Nephron progenitor cell (in vitro differentiated cells): ENCODE results near the gene KCNB1.

Experiments used
- DNase-seq: peaks from one replicate; pipeline ENCODE4 v3.0.0; 2021
- H3K27ac Mint-ChIP-seq: 2 replicates; pipeline ENCODE4 v1.8.0; 2021; ENCODE audit warnings: mild to moderate bottlenecking, moderate library complexity, mixed read lengths
- H3K27me3 Mint-ChIP-seq: 2 replicates; pipeline ENCODE4 v1.8.0; 2021; ENCODE audit warnings: mild to moderate bottlenecking, low read depth, mixed read lengths; ENCODE audit not compliant: poor library complexity
- H3K36me3 Mint-ChIP-seq: 2 replicates; pipeline ENCODE4 v1.8.0; 2021; ENCODE audit warnings: low read depth, mixed read lengths
- H3K4me1 Mint-ChIP-seq: 2 replicates; pipeline ENCODE4 v1.8.0; 2021; ENCODE audit warnings: mixed read lengths
- H3K4me3 Mint-ChIP-seq: 2 replicates; pipeline ENCODE4 v1.8.0; 2021; ENCODE audit warnings: mild to moderate bottlenecking, moderate library complexity, mixed read lengths
- H3K9me3 Mint-ChIP-seq: 2 replicates; pipeline ENCODE4 v1.8.0; 2021; ENCODE audit warnings: mild to moderate bottlenecking, moderate library complexity, mixed read lengths
- TF ChIP-seq, protein P1 (sequence below): fragments of 200-600 bp; sonication (generic); IDR thresholded peaks from 2 replicates; pipeline ENCODE4 v1.5.0; 2021; ENCODE audit warnings: antibody characterized with exemption

KCNB1 gene

DNA sequence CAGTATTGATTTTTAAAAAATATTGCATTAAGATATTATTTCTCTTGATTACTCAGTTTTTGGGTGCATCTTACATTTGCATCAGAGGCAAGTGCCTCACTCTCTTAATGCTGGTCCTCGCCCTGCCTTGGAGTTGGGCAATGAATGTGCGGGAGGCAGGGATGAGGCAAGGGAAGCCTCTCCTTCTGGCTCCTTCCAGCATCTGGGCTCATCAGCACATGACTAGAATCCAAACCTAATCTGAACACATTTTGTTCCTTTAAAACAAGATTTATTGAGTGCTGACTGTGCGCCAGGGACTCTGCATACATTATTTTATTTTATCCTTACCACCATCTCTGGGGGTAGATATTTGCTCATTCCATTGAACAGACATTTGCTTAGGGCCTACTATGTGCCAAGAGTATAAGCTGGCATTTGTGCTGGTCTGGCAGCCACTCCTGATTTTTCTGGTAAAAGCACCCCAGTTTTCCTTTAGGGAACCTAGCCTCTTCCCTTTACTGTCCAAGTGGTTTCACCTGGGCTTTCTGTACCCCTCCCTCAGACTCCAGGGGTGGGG, 132.7 kb downstream of the KCNB1 start:
- H3K9me3 Mint-ChIP-seq = no peaks in the 10 kb centered on the region
- H3K4me1 Mint-ChIP-seq = peaks cover 13% of the 10 kb centered on the region
- H3K27me3 Mint-ChIP-seq = peaks cover 13% of the 10 kb centered on the region
- no peaks in the 10 kb centered on the region for H3K36me3 Mint-ChIP-seq
- H3K4me3 Mint-ChIP-seq = no peak overlapping the region
- H3K27ac Mint-ChIP-seq = no peak overlapping the region
- DNase-seq = no peak
- TF ChIP-seq, protein P1, sequence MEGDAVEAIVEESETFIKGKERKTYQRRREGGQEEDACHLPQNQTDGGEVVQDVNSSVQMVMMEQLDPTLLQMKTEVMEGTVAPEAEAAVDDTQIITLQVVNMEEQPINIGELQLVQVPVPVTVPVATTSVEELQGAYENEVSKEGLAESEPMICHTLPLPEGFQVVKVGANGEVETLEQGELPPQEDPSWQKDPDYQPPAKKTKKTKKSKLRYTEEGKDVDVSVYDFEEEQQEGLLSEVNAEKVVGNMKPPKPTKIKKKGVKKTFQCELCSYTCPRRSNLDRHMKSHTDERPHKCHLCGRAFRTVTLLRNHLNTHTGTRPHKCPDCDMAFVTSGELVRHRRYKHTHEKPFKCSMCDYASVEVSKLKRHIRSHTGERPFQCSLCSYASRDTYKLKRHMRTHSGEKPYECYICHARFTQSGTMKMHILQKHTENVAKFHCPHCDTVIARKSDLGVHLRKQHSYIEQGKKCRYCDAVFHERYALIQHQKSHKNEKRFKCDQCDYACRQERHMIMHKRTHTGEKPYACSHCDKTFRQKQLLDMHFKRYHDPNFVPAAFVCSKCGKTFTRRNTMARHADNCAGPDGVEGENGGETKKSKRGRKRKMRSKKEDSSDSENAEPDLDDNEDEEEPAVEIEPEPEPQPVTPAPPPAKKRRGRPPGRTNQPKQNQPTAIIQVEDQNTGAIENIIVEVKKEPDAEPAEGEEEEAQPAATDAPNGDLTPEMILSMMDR = no peak

DNA sequence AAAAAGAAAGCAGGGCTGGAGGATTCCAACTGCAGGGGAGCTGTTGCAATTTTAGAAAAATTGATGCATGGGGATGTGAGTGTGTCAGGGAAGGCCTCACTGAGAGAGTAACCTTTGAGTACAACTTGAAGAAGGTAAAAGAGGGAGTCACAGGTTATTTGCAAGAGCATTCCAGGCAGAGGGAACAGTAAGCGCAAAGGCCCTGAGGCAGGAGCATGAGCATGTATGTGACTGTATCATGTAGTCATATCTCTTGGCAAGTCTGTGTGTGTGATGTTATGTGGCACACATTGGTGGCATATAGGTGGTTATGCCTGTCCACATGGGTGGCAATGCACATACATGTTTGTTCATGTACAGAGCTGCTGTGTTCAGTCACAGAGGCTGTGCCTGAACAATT, 133.4 kb downstream of the KCNB1 start:
- Mint-ChIP-seq H3K4me1 (peaks cover 13% of the 10 kb centered on the region), H3K36me3 (no peaks in the 10 kb centered on the region), H3K9me3 (no peaks in the 10 kb centered on the region), H3K27me3 (peaks cover 13% of the 10 kb centered on the region), H3K4me3 (no peak overlapping the region), H3K27ac (no peak overlapping the region)
- TF ChIP-seq, protein P1 = no peak
- DNase-seq = no peak

DNA sequence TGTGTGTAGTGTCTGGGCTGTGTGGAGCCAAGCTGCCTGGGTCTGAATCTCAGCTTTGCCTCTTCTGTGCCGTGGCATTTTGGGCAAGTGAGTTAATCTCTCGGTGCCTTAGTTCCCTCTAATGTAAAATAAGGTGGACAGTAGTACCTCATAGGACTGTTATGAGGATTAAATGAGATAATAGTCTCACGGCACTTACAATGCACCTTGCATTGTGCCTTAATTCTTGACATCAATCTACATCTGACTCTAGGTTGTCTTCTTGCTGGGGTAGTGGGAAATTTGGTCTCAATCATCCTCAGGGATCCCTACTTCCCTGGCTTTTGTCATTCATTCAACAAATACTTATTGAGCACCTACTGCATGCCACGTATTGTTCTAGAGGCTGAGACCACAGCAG, 133.9 kb downstream of the KCNB1 start:
- no peak for DNase-seq
- Mint-ChIP-seq H3K27me3 (peaks cover 16% of the 10 kb centered on the region), H3K4me1 (peaks cover 13% of the 10 kb centered on the region), H3K36me3 (no peaks in the 10 kb centered on the region), H3K27ac (peak overlapping the region; percentile 76), H3K4me3 (no peak overlapping the region), H3K9me3 (no peaks in the 10 kb centered on the region)
- TF ChIP-seq, protein P1 = no peak

DNA sequence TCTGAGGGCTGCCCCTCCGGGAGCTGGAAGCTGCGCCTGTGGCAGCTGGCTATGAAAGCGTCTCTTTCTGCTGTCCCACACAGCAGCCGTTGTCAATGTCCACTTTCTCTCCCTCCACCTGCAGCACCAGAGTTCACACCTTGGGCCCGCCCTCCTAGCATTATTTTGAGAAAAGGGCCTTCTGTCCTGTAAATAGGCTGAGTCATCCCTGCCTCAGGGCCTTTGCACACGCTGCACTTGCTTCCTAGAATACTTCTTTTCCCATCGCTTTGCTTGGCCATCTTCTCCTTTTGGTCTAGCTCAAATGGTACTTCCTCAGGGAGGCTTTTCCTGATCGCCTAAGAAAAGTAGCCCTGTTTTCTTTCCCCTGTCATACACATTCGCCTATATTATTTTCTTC, 135.3 kb downstream of the KCNB1 start:
- Mint-ChIP-seq H3K4me1 (peaks cover 19% of the 10 kb centered on the region), H3K27ac (no peak overlapping the region), H3K4me3 (no peak overlapping the region), H3K27me3 (peaks cover 20% of the 10 kb centered on the region), H3K36me3 (no peaks in the 10 kb centered on the region), H3K9me3 (no peaks in the 10 kb centered on the region)
- no peak for DNase-seq
- TF ChIP-seq, protein P1 = no peak

DNA sequence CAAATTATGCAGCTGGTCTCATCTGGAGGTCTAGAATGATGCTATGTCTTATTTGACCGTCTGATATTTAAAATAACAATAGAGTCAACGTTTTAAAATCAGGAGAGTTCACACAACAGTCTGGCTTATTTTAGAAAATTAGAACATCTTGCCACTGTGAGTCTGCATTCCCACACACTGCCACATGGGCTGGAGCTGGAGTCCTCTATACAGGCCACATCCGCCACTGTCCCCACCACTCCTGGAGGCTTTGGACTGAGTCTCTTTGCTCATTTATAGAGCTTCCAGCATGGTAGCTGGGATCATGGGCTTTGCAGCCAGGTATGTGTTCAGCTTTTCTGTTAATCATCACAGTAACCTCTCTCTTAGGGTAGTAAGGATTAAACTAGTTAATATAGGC, 135.8 kb downstream of the KCNB1 start:
- H3K4me1 Mint-ChIP-seq = peaks cover 19% of the 10 kb centered on the region
- H3K27ac Mint-ChIP-seq = no peak overlapping the region
- H3K9me3 Mint-ChIP-seq = no peaks in the 10 kb centered on the region
- H3K4me3 Mint-ChIP-seq = no peak overlapping the region
- peaks cover 20% of the 10 kb centered on the region for H3K27me3 Mint-ChIP-seq
- TF ChIP-seq, protein P1 = peak; percentile 12
- no peak for DNase-seq
- no peaks in the 10 kb centered on the region for H3K36me3 Mint-ChIP-seq

DNA sequence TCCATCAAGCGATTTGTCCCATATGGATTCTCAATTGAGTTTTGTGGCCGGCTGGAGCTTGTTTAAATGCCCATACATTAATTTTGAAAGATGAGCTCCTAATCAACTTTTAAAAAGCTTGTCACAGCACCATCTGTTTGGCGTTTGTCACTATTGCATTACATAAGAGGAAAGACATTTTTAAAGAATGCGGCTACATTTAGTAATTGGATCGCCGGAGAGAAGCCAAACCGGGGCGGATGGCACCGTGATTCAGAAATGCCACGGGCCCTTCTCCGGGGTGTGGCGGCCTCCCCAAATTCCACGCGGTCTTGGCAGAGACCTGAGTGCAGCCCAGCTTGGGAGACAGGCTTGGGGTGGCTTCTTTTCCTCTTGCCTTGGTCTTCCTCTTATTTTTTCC, 136.9 kb downstream of the KCNB1 start:
- Mint-ChIP-seq H3K27me3 (peaks cover 20% of the 10 kb centered on the region), H3K27ac (no peak overlapping the region), H3K4me3 (no peak overlapping the region), H3K36me3 (no peaks in the 10 kb centered on the region), H3K9me3 (no peaks in the 10 kb centered on the region), H3K4me1 (peaks cover 19% of the 10 kb centered on the region)
- DNase-seq = no peak
- TF ChIP-seq, protein P1 = no peak
